CD4-positive, alpha-beta T cell treated with Interleukin-15 for 4 hours (primary cell): ENCODE results near the gene CCDC178.
"Not testable (repeated sequence)": the region's sequence is repeated elsewhere in the genome, so short reads cannot be mapped to it uniquely, and the experiment has no call there.

Experiments used
- DNase-seq: peaks from one replicate; pipeline ENCODE4 v3.0.0-alpha.2; 2020; ENCODE audit warnings: low spot score

CCDC178 gene

DNA sequence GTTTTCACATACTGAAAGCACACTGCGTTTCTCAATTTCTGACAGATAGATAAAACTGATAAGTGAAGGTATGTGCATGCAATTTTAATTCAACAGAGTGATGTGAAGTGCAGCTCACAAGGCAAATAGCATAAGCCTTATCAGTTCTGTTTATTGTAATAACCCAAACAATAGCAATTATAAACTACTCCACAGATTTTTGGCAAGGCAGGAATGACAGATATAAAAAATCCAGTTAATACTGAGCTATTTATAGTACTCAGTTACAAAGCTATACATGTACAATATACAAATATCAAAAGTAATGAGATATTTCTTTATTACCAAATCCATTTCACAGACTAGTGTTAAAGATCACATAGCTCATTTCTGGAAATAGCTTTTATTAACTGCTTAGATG is 456.8 kb downstream of the CCDC178 start:
- no peak for DNase-seq

DNA sequence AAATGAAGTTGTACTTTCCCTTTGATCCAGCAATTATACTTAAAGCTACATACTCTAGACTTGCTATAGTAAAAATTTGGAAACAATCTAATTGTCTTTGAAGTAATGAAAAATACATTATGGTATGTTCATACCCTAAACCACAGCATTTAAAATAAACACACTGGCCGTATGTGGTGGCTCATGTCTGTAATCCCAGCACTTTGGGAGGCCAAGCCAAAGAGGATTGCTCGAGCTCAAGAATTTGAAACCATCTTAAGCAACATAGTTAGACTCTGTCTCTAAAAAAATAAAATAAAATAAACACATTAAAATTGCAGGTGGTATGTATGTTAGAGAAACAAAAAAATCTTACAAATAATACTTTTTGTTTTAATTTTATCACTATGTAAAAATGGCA is 459.6 kb downstream of the CCDC178 start:
- no peak for DNase-seq

DNA sequence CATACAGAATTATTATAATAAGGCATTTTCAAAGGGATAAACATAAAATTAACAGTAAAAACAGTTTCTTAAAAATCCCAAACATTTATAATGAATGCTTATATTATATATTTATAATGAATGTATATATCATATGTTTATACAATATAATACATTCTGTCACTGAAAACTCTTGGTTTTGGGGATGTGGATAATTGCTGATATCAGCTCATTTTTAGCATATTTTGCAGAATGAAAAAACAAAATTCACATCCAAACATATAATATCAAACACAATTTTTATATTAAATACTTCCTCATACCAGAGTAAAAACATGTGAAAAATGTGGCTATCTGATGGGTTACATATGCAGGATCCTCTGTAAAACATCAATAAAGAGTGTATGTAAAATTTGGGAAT is 465.0 kb downstream of the CCDC178 start:
- DNase-seq: no peak

DNA sequence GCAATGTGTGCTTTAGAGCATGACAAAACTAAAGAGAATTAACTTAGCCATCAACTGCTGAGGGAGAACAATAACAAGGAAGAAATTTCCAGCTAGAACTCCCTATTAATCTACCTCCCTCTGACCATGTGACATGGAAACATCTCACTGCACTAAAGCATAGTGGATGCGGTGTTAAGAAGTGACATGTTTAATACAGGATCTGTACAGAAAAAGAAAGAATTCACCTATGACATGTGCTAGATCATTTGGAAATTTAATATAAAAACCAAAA is 465.4 kb downstream of the CCDC178 start:
- DNase-seq: no peak

DNA sequence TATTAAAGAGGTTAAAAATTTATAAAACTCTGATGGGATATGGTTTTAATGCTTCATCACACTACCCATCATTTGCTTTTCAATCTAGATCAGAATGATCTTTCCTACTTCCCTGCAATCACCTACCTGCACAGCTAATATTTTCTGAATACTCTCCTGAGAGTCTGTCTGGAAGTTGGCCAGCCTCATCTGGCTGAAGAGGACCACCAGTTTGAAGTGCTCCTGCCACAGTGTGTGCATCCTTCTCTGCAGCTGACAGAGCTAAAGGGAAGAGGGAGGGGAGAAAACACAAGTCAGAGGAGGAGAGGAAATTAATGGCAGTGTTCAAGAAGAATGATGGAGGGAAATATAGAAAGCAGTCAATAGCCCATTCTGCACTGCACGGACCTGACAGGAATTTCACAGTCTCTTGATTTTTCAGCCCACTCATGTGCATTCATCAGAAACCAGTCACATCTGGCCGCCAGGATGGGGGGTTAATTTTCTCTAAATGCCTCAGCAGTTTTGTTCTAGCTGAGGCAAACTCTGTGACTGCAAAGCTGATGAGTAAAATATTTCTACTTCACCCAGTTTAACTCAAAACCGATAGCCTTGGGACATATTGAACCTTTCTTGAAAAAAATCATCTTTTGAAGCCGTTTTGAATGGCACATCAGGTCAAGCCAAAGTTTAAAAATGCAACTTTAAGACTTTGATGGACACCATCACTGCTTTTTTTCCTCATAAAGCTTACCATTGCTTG is 465.9 kb downstream of the CCDC178 start:
- no peak for DNase-seq

DNA sequence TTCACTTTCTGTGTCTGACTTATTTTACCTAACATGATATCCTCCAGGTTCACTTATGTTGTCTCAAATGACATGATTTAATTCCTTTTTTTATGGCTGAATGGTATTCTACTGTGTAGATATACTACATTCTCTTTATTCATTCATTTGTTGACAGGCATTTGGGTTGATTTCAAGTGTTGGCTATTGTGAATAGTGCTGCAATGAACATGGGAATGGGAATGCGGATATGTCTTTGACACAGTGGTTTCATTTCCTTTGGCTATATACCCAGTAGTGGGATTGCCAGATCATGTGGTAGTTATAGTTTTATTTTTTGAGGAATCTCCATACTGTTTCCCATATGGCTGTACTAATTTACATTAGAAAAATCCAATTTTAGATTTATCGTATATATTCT is 472.3 kb downstream of the CCDC178 start:
- no peak for DNase-seq

DNA sequence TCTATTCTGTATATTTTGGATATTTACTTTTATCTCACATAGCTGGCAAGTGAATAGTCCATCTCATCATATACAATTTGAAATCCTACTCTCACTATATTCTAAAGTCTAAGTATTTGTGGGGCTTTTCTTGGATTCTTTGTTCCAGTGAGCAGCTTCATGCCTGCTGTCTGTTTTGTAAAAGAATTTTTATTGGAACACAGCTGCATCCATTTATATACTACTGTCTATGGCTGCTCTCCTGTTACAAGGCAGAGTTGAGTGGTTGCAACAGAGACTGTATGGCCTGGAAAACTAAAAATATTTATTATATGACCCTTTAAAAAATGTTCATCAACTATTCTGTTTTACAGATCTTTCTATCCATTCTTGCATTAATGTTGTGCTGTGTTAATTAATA is 474.4 kb downstream of the CCDC178 start:
- no peak for DNase-seq

DNA sequence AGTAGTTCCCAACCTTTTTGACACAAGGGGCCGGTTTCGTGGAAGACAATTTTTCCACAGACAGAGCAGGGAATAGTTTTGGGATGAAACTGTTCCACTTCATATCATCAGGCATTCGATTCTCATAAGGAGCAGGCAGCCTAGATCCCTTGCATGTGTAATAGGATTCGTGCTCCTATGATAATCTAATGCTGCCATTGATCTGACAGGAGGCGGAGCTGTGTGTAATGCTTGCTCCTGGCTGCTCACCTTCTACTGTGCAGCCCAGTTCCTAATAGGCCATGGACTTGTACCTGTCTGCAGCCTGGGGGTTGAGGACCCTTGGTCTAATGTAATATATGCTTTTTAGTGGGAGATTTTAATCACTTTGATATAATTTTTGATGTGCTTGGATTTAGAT is 479.0 kb downstream of the CCDC178 start:
- no peak for DNase-seq

DNA sequence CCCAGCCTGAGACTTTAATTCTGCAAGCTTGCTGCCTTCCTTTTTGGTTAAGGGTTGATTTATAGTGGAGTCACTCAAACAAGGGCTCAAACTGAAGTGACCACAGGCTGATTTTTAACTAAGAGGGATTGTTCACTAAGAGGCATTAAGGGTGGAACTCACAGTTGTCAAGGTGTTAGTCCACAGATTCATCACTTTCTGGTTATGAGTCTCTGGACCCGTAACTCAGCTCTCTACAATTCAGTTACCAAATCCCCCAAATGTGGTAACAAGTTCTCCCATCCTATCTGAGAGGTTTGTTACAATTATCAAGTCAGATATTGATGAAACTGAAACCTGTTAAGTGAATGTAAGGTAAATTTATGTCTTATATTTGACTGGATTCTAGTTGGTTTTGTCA is 481.8 kb downstream of the CCDC178 start:
- no peak for DNase-seq

DNA sequence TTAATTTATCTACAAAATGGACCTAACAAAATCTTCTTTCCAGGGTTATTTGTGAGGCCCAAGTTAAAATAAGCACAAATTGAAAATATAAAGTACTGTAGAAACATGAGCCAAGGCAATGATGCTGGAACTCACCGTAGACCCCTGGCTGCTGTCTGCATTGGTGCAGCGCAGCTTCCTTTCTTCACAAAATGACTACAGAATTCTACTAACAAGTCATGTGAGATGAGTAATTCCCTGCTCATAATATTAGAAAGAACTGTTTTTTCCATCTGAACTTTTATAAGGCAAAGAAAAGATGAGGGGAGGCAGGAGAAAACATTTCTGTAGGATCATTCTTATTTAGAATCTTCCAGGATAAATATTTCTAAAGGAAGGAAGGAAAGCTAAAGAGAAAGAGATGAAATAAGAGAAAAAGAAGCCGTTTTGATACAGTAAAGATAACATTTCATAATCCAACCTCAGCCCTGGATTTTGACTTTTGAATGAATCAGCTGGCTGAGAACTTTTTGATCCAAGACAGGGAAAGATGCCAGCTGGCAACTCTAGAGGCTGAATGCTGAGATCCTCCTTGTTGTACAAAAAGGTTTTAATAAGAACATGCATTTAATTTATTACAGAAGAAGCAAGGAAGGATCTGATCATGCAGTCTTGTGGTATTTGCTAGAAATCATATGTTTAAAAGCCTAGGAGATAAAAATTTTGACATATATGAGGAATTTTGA is 483.8 kb downstream of the CCDC178 start:
- no peak for DNase-seq

DNA sequence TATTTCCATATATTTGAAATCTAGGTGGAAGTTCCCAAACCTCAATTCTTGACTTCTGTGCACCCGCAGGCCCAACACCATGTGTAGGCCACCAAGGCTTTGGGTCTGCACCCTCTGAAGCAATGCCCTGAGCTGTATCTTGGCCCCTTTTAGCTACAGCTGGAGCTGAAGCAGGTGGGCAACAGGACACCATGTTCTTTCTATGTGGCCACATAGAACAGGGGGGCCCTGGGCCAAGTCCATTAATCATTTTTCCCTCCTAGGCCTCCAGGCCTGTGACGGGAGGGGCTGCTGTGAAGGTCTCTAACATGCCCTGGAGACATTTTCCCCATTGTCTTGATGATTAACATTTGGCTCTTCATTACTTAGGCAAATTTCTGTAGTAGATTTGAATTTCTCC is 488.2 kb downstream of the CCDC178 start:
- DNase-seq: not testable (repeated sequence)

DNA sequence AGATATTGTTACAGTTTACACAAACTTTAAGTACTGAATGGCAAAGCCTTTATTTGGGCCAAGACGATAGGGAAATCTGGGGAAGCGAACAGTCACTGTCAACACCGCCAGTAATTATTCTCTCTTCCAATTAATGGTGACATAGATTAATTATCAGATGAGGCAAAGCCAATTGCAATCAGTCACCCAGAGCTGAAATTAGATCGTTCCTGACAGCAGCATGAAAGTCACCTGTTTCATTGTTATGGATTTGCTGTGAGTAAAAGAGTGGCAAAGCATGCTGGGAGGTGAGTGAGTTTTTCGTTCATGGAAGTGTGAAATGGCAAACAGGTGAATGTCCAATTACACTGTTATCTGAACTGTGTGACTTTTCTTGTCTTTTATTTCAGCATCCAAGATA is 502.9 kb downstream of the CCDC178 start:
- no peak for DNase-seq

DNA sequence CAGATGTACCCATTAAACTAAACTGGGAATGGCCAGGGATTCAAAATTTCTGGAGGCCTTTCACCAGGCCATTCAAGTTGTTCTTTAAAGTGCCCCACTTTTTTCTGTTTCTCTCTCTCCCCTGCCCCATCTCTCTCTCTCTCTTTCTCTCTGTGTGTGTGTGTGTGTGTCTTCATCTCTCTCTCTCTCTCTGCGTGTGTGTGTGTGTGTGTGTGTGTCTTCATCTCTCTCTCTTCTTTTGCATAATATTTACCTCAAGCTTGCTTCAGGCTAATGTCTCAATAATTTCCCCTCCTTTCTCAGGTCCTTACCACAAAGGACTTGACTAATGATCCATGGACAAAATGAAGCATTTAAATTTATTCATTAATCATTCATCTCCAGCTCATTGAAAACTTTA is 503.5 kb downstream of the CCDC178 start:
- DNase-seq: no peak

DNA sequence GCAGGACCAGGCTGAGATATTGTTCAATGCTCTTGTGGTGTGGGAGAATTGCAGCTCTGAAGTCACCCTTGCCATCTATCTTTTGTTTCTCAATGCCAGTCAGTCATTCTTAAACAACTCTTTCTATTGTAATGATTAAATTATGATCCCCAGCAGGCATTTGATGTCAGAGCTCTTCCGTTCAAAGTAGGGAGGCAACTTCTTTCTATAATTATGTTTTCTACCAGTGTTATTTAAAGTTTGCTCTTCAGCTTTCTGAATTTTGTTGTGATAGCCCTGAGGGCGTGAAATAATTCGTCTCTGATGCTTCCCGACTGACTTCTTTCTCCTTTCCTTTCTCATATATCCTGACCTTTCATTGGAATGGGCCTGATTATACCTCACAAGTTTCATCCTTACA is 506.3 kb downstream of the CCDC178 start:
- DNase-seq: no peak

DNA sequence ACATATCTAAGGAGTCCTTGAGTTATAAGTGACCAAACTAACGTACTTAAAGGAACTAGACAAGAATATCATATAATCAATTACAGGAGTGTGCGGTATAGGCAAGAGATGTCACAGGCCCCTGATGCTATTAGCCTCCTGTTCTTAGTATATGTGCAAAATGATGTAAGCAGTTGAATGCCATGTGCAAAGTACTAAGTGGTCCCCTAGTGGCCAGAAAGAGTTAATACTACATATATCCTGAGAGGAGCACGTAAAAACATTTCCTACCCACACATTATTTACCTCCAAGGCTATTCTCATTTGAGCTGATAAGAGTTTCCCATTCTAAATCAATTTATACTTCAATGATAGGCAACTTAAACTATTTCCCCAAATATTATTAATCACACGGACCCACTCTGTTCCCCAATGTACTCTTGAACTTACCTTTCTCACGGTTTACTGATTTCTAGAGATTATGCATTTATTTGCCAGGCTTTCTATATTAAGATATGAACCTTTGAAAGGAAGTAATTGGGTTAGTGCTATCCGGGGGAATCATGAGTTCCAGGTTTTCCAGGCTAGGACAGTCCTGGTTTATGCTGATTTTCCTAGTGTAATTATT is 509.7 kb downstream of the CCDC178 start:
- DNase-seq: no peak

DNA sequence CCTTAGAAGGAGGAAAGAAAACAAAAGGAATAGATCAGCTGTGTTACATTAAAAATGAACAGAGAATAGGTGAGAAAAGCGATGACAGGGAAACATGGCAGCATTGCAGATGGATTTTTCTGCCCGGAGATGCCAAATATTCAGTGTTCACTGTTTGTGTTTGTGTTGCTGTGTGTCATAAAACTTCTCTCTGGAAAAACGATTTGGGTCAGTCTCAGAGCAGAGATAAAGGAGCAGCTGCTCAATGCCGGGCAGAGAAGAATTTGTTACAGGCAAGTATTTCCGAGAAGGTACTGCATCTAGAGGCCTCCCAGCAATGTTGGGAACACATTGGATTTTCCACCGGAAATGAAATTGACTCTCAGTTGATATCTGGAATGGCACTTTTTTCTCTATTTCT is 511.3 kb downstream of the CCDC178 start:
- DNase-seq: no peak

DNA sequence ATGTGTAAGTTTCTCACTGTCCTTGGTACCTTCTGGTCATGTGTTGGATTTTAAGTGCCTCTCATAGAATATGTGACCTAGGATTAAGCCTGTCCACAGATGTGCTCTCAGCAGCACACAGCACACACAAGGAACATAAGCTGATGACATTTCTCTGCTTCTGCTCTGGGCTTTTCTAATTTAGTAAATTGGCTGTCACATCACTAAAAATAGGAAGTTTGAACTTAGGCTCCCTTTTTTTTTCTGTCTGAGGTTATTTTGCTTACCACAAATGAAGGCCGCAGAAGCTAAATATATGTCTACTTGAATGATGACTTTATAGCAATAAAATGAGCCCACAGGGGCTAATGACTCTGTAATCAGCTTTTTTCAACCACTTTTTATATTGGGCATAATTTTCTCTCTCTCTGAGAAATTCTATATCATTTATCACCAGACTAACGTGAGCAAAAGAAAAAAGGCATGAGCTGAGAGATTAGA is 517.5 kb downstream of the CCDC178 start:
- no peak for DNase-seq

DNA sequence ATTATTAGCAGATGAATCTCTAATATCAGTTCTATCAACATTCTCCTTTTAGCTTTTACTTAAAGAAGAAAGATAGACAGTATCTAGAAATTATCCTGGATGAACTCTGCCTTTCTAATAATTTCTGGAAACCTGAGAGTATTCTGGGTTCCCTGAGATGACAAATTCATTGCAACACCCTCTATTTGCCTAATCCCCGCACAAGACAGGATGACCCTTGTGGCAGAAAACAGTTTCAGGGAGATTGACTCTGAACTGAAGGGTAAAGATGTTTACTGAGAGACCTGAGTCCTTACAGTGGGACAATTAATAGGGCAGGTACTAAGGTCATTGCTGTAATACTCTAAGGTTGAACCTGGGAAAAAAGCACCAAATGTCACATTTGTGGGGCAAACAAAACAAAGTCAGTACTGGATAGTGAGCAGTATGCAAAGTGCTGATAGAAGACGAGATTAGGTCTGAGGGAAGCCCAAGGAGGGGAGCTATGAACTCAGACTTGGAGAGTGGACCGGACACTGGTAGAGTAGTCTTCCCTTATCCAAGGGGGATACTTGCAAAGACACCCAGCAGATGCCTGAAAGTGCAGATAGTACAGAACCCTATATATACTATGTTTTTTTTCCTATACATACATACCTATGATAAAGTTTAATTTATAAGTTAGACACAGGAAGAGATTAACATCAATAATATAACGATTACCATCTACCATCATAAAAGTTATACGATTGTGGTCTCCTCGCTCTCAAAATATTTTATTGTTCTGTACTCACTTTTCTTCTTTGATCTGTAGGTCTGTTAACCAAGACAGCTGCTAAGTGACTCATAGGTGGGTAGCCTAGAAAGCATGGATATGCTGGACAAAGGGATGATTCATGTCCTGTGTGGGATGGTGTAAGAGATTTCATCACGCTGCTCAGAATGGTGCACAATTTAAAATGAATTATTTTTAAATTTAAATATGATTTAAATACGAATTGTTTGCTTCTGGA is 519.4 kb downstream of the CCDC178 start:
- no peak for DNase-seq

DNA sequence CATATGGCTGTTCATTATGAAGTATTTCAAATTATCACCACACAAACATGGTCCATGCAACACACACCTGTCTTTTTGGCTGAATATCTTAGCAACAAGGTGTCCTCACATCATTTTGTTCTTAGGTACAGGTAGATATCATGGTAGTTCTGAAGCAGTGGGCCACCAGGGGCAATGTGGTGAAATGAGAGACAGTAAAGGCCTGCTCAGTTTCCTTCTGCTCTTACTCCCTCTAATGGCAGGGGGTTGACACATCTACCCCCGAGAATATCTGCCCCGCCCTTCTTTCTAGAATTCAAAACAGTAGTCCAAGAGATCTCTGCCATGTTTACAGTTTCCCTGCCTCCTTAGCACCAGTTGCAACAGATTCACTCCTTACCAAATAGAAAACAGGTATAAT is 520.7 kb downstream of the CCDC178 start:
- DNase-seq: no peak

DNA sequence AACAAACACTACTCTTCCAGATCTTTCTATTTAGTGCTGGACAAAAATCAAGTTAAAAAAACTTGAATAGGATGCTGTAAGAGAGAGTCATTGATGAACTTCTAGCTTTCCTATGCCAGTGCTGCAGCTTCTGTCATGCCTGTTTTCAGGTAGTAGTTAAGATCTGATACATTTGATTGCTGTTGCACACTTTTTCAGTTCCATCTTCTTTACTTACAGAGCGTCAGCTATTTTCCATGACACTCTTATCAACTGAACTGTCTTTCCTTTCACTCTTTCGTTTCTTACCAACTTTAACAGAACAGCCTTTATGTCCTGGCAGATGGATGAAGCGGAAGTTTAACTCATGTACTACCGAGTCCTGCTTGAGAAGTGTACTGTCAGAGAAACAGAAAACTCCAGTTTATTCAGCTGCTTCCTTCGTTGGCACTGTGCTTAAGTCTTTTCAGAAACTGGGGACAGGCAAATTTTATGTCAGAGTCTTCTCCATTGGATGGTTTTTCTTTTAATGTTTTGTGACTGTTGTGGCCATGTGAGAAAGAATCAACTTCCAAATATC is 521.8 kb downstream of the CCDC178 start:
- no peak for DNase-seq

DNA sequence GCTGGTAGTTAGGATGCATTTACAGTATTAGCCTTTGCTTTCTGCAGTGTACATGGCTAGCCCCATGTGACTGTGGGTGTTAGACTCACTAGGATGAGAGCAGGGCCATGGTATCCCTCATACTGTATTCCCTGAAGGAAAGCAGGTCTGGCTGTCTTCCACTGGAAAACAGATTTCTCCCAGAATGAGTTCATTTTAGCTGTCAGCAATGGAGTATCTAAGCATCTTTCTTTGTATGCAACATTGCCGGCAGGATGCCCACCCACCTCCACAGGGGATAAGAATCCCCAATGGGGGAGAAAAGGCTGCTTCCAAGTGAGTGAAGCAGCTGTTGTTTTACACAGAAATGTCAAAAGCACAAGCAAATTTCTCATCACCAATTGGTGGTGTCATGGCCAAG is 525.0 kb downstream of the CCDC178 start:
- DNase-seq: no peak

DNA sequence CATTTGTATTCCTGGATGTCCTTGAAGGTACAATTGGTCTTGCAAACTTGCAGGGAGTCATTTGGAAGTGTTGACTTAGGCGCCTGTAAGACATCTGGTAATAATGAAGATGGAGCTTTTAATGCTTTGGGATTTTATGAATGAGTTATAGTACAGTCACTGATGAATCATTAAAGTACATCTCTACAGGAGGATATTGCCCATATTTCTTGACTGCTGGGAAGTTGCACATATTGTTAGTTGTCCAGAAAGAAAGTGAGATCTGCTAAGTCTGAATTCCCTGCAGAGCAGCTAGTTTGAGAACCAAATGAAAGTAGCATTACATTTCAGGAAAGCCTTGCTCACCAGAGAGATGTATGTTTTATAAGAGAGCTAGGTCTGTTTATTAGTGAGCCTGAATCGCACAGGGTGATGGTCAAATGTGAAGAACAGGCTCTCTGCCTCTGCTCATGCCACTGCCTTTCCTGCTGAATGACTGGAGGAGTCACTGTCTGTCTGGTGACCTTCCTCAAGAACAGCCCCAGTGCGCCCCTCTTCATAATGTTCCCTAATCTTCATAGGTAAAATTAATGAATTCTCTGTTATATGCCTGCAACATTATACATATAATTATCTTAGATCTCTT is 528.7 kb downstream of the CCDC178 start:
- DNase-seq: no peak
